Stimulated activated CD8-positive, alpha-beta memory T cell treated with anti-CD3 and anti-CD28 coated beads, Interleukin-15, amount 100 ng/mL, for 24 hours (primary cell): ENCODE measurements around the gene TNFSF8.

Experiments used
- DNase-seq: peaks from one replicate; pipeline ENCODE4 v3.0.0-alpha.2; 2020; ENCODE audit warnings: low read depth

TNFSF8 gene

GRCh38 chr9:114930056-114930812, at the start of gene TNFSF8:
Gene TNFSF8, minus strand, starts transcription at chr9:114930591. Its CDS starts 288 bp downstream, at chr9:114930303.
- no peak for DNase-seq

GRCh38 chr9:114973216-114973615, 42.8 kb upstream of the TNFSF8 start:
- no peak for DNase-seq

GRCh38 chr9:114972510-114973136, 42.2 kb upstream of the TNFSF8 start:
- no peak for DNase-seq

- no peak for DNase-seq
Measured at GRCh38 chr9:114969269-114969668, 38.9 kb upstream of the TNFSF8 start.

GRCh38 chr9:114968671-114969070, 38.3 kb upstream of the TNFSF8 start:
- DNase-seq, result no peak

- DNase-seq, result no peak
Measured at GRCh38 chr9:114965564-114965963, 35.2 kb upstream of the TNFSF8 start.

- no peak for DNase-seq
Measured at GRCh38 chr9:114962809-114963208, 32.4 kb upstream of the TNFSF8 start.

- no peak for DNase-seq
Measured at GRCh38 chr9:114960276-114960675, 29.9 kb upstream of the TNFSF8 start.

GRCh38 chr9:114958844-114959235, 28.4 kb upstream of the TNFSF8 start:
- DNase-seq, result no peak

GRCh38 chr9:114958021-114958843, 27.8 kb upstream of the TNFSF8 start:
- DNase-seq, result no peak

GRCh38 chr9:114957558-114957957, 27.2 kb upstream of the TNFSF8 start:
- no peak for DNase-seq

- no peak for DNase-seq
Measured at GRCh38 chr9:114954956-114955582, 24.7 kb upstream of the TNFSF8 start.

- DNase-seq, result no peak
Measured at GRCh38 chr9:114953959-114954358, 23.6 kb upstream of the TNFSF8 start.

GRCh38 chr9:114953046-114953445, 22.7 kb upstream of the TNFSF8 start:
- DNase-seq, result no peak

GRCh38 chr9:114950761-114951160, 20.4 kb upstream of the TNFSF8 start:
- no peak for DNase-seq

- DNase-seq, result no peak
Measured at GRCh38 chr9:114947058-114947457, 16.7 kb upstream of the TNFSF8 start.

- DNase-seq, result no peak
Measured at GRCh38 chr9:114945616-114946412, 15.4 kb upstream of the TNFSF8 start.

GRCh38 chr9:114941376-114941775, 11.0 kb upstream of the TNFSF8 start:
- DNase-seq, result no peak

- DNase-seq, result no peak
Measured at GRCh38 chr9:114938687-114939575, 8.5 kb upstream of the TNFSF8 start.

GRCh38 chr9:114937516-114937915, 7.1 kb upstream of the TNFSF8 start:
- no peak for DNase-seq

- DNase-seq, result no peak
Measured at GRCh38 chr9:114936581-114936980, 6.2 kb upstream of the TNFSF8 start.
